HCT116 (cell line): Measurements from ENCODE around the gene ARHGEF19. TPM values are rescaled to one million over a fixed set of nuclear protein-coding genes. Genes with fewer than 3 reads are reported as not detected.

Experiments
- ATAC-seq: fragments of 200-7000 bp; cut with Tn5 transposase; 2 replicates; pipeline ENCODE4 v1.9.1; 2020; ENCODE audit warnings: mild to moderate bottlenecking, moderate library complexity
- BruUV-seq: library from RNA; stranded (reverse); fragments of 400-500 nt; replicated peaks from 2 replicates; lab custom pipeline; 2021; lab: Mats Ljungman, UMichigan
- CTCF ChIA-PET: fragments of 300-600 bp; sonication (Branson Sonifier 250); formaldehyde crosslinking; loops from one replicate; lab custom pipeline; 2021; ENCODE audit warnings: antibody characterized with exemption; lab: Charles Lee
- POLR2A ChIA-PET: fragments of 300-600, 350-600 bp; sonication (Branson Sonifier 250); formaldehyde crosslinking; loops from one replicate; lab custom pipeline; 2021; ENCODE audit warnings: antibody characterized with exemption; lab: Charles Lee
- RAD21 ChIA-PET, 2 experiments: fragments of 300-600 bp; sonication (Branson Sonifier 250); formaldehyde crosslinking; loops; one replicate each; lab custom pipeline; 2023; ENCODE audit warnings: low total read pairs in 2 of 2; ENCODE audit not compliant: uncharacterized antibody in 2 of 2, unreplicated experiment in 2 of 2, low non-redundant PET in 1 of 2; lab: Charles Lee
- DNase-seq: peaks from one replicate; pipeline ENCODE4 v3.0.0-alpha.2; 2010; ENCODE audit warnings: low read depth, low spot score
- H2AFZ ChIP-seq: fragments of 200-600 bp; shearing (Covaris generic), sonication (generic); 2 replicates; pipeline ENCODE4 v1.6.1; 2017; ENCODE audit warnings: low read depth, mixed run types, mixed read lengths, antibody characterized with exemption, low read length; ENCODE audit not compliant: poor library complexity, severe bottlenecking
- H3K27ac ChIP-seq: 2 replicates; pipeline ENCODE4 v1.5.1; 2012; ENCODE audit warnings: low read depth, low read length
- H3K27me3 ChIP-seq: fragments of 200-600 bp; sonication (generic); 2 replicates; pipeline ENCODE4 v1.6.1; 2016; ENCODE audit warnings: mixed run types, low read length, mixed read lengths; ENCODE audit not compliant: insufficient read depth
- H3K36me3 ChIP-seq, 2 experiments: fragments of 200-500 bp in 1 of 2; fragments of 200-600 bp in 1 of 2; sonication (Bioruptor generic) in 1 of 2; sonication (generic) in 1 of 2; 2 replicates each; pipeline versions ENCODE4 v1.5.1 to v1.6.1; 2014 to 2016; ENCODE audit warnings: low read length in 2 of 2, inconsistent platforms in 1 of 2, mixed read lengths in 1 of 2, mixed run types in 1 of 2; ENCODE audit not compliant: insufficient read depth in 2 of 2, control insufficient read depth in 1 of 2
- H3K4me1 ChIP-seq, 2 experiments: fragments of 200-600 bp in 1 of 2; sonication (generic) in 1 of 2; 2 replicates each; pipeline versions ENCODE4 v1.5.1 to v1.6.1; 2012 to 2017; ENCODE audit warnings: low read length in 2 of 2, inconsistent platforms in 1 of 2, mild to moderate bottlenecking in 1 of 2, mixed read lengths in 1 of 2, mixed run types in 1 of 2, moderate library complexity in 1 of 2; ENCODE audit not compliant: insufficient read depth in 2 of 2, control insufficient read depth in 1 of 2
- H3K4me2 ChIP-seq: fragments of 200-600 bp; sonication (generic); 2 replicates; pipeline ENCODE4 v1.6.1; 2017; ENCODE audit warnings: mixed run types, low read length, mixed read lengths
- H3K4me3 ChIP-seq, 2 experiments: fragments of 200-600 bp in 1 of 2; sonication (generic) in 1 of 2; replicated peaks in 1 of 2; 2 replicates each; pipeline ENCODE4 v1.5.1; 2011 to 2016; ENCODE audit warnings: low read length in 2 of 2, control low read depth in 1 of 2, low read depth in 1 of 2, mild to moderate bottlenecking in 1 of 2, mixed read lengths in 1 of 2, mixed run types in 1 of 2
- H3K79me2 ChIP-seq: fragments of 200-600 bp; sonication (generic); 2 replicates; pipeline ENCODE4 v1.6.1; 2017; ENCODE audit warnings: mild to moderate bottlenecking, mixed run types, low read length, moderate library complexity, mixed read lengths; ENCODE audit not compliant: insufficient read depth
- H3K9ac ChIP-seq: fragments of 200-600 bp; sonication (generic); 2 replicates; pipeline ENCODE4 v1.6.1; 2016; ENCODE audit warnings: low read length, mixed read lengths
- H3K9me2 ChIP-seq: fragments of 200-600 bp; sonication (generic), shearing (Covaris generic); 2 replicates; pipeline ENCODE4 v1.6.1; 2017; ENCODE audit warnings: mixed run types, mild to moderate bottlenecking, moderate library complexity; ENCODE audit not compliant: insufficient read depth
- H3K9me3 ChIP-seq, 2 experiments: fragments of 200-500 bp in 1 of 2; fragments of 200-600 bp in 1 of 2; sonication (Bioruptor generic) in 1 of 2; sonication (generic) in 1 of 2; 2 replicates each; pipeline ENCODE4 v1.6.1; 2014 to 2017; ENCODE audit warnings: low read length in 2 of 2, mixed read lengths in 2 of 2, inconsistent platforms in 1 of 2, low read depth in 1 of 2, mild to moderate bottlenecking in 1 of 2, mixed run types in 1 of 2, moderate library complexity in 1 of 2; ENCODE audit not compliant: control insufficient read depth in 1 of 2, insufficient read depth in 1 of 2
- H4K20me1 ChIP-seq: fragments of 200-600 bp; sonication (generic), shearing (Covaris generic); 2 replicates; pipeline ENCODE4 v1.6.1; 2017; ENCODE audit warnings: mixed run types, mild to moderate bottlenecking, moderate library complexity; ENCODE audit not compliant: insufficient read depth
- CBX3 ChIP-seq: IDR thresholded peaks from 2 replicates; pipeline ENCODE4 v1.6.1; 2012; ENCODE audit warnings: low read depth
- POLR2A ChIP-seq: IDR thresholded peaks from 2 replicates; pipeline ENCODE4 v1.7.0; 2011; ENCODE audit warnings: borderline replicate concordance; ENCODE audit not compliant: insufficient read depth, insufficient read length; ENCODE audit errors: extremely low read depth
- POLR2AphosphoS5 ChIP-seq: IDR thresholded peaks from 2 replicates; pipeline ENCODE4 v1.6.1; 2011; ENCODE audit warnings: mild to moderate bottlenecking, low read depth, low read length, moderate library complexity
- intact Hi-C: fragments of 100-400 bp; cut with micrococcal nuclease; formaldehyde crosslinking; loops from 2 replicates; pipeline ENCODE4 v1.10.0; 2022
- total RNA-seq: library from RNA; stranded (reverse); gene quantifications from one replicate; pipeline ENCODE4 v1.2.1, GENCODE V29; 2021; ENCODE audit not compliant: unreplicated experiment

ARHGEF19 gene
- total RNA-seq, 1 experiment from 2014 or later: 59.7 TPM

- Histone ChIP-seq H3K4me3 (peak overlapping the region; percentile 75 to 93), H3K79me2 (peaks cover 81% of the 10 kb centered on the region)
- CTCF ChIA-PET: interaction anchor here (1.7 kb wide), 1 partner anchor 75 kb away, joined by 5 read pairs; no protein-coding TSS in a partner anchor
These were observed 59.1 kb downstream of the ARHGEF19 start for GRCh38 chr1:16153096-16153998.

GRCh38 chr1:16152481-16153087, 59.9 kb downstream of the ARHGEF19 start:
- Histone ChIP-seq H2AFZ (no peak overlapping the region), H3K27me3 (no peaks in the 10 kb centered on the region), H3K36me3 (peaks cover 11 to 63% of the 10 kb centered on the region in 2 experiments; a peak in 3 of 4 replicates), H3K9me3 (no peaks in the 10 kb centered on the region), H3K4me1 (peaks cover 69 to 85% of the 10 kb centered on the region in 2 experiments), H3K4me3 (no peak overlapping the region), H3K4me2 (peak overlapping the region; percentile 72), H3K9me2 (no peaks in the 10 kb centered on the region), H4K20me1 (peaks cover 27% of the 10 kb centered on the region; the same call in 1 of the 2 replicates), H3K79me2 (peaks cover 86% of the 10 kb centered on the region), H3K9ac (peak overlapping the region; percentile 99), H3K27ac (peak overlapping the region; percentile 96)
- intact Hi-C loops: no loop called here
- ATAC-seq (no peak), DNase-seq (no peak)
- ChIA-PET CTCF (no interaction called here), RAD21 (no interaction called here), POLR2A (interaction anchor here (1.3 to 3.5 kb wide), 5 partner anchors 9 to 28 kb away, joined by 5 to 16 read pairs (median 5); no protein-coding TSS in a partner anchor)
- no peak for TF ChIP-seq CBX3
- 0 out of 2 replicates have a peak, but pooled peaks have one; percentile 7 for TF ChIP-seq POLR2AphosphoS5
- TF ChIP-seq POLR2A: no peak
- no TSS peak for BruUV-seq

More at GRCh38 chr1:16153096-16153998, 59.1 kb downstream of the ARHGEF19 start:
- ChIA-PET RAD21 (no interaction called here), POLR2A (interaction anchor here (1.0 to 3.5 kb wide), 6 partner anchors 9 to 356 kb away, joined by 3 to 16 read pairs (median 5); no protein-coding TSS in a partner anchor)
- peak overlapping the region; percentile 99 for H3K9ac ChIP-seq
- H3K27ac ChIP-seq: peak overlapping the region; percentile 96
- H3K4me2 ChIP-seq: peak overlapping the region; percentile 72
- peaks cover 27% of the 10 kb centered on the region; the same call in 1 of the 2 replicates for H4K20me1 ChIP-seq
- no peak overlapping the region for H2AFZ ChIP-seq
- no peaks in the 10 kb centered on the region for H3K27me3 ChIP-seq
- no peaks in the 10 kb centered on the region for H3K9me2 ChIP-seq
- intact Hi-C loops: no loop called here
- ATAC-seq (no peak), DNase-seq (no peak)
- no peak for TF ChIP-seq POLR2A
- BruUV-seq: no TSS peak
- H3K9me3 ChIP-seq: no peaks in the 10 kb centered on the region
- peaks cover 68 to 85% of the 10 kb centered on the region in 2 experiments for H3K4me1 ChIP-seq
- H3K36me3 ChIP-seq: peaks cover 8 to 55% of the 10 kb centered on the region in 2 experiments; a peak in 3 of 4 replicates
